Measurements from ENCODE around the gene ABCA7.
A peak's percentile ranks its signal among the peaks of the same experiment; 100 is the strongest.
"Not testable (repeated sequence)": the region's sequence is repeated elsewhere in the genome, so short reads cannot be mapped to it uniquely, and the experiment has no call there.

Gene ABCA7

GRCh38 chr19:1105008-1105872 is 65.3 kb downstream of the ABCA7 start:
- DNase-seq (ENCODE audit: low read depth in 2 of 2), result no peak

- DNase-seq (ENCODE audit: low read depth in 2 of 2), result no peak
Observed at GRCh38 chr19:1105873-1106840, 66.2 kb downstream of the ABCA7 start.

- no peak for DNase-seq (ENCODE audit: low read depth in 2 of 2)
Observed at GRCh38 chr19:1106841-1107660, 67.1 kb downstream of the ABCA7 start.

DNA sequence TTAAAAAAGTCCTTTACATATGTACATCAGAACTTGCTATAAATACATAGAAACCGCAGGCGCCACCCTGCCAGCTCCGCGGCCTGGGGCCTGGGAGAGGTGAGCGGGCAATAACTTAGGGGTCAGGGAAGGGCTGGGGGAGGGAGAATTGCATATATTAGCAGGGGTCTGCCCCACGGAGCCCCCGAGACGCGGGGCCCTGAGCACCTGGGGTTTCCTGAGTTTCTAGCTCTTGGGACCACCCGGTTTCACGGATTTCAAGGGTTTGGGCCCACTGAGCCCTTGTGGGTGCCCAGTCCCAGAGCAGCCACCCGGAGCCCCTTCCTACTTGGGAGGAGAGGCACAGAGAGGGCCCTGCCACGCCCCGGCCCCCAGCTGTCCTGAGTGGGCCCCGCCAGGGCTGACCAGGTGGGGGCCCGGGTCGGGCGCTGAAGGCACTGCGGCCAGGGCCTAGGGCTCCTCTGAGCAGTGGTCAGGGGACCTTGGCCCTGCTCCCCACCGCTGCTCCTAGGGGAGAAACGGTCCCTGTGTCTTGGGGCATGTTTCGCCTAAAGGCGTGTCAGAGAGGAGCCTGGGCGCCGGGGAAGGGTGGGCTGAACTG is 67.9 kb downstream of the ABCA7 start:
- DNase-seq (ENCODE audit: low read depth in 2 of 2), result no peak

- DNase-seq (ENCODE audit: low read depth in 2 of 2), result no peak
Observed at GRCh38 chr19:1108291-1109031, 68.6 kb downstream of the ABCA7 start.

DNA sequence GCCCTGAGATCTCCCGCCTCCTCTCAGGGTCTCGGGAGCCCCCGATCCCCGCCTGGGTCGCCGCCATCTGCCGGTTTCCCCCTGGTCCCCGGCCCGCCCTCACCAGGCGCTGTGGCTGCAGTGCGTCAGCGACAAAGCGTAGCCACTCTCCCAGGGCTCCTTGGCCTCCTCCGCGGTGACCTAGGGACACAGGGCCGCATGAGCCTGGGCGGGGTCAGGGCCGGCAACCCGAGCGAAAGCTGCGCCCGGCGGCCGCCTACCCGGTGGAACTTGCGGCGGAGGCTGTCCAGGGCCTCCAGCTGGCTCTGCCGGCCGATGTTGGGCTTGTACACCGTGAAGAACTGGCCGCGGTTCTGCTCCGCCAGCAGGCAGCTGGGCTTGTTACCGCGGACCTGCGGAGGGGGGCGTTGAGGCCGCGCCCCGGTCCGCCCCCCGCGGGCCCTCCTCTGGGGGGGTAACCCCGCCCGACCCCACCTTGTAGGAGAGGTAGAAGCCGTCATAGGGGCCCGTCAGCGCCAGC is 69.2 kb downstream of the ABCA7 start:
- no peak for DNase-seq (ENCODE audit: low read depth in 2 of 2)

DNA sequence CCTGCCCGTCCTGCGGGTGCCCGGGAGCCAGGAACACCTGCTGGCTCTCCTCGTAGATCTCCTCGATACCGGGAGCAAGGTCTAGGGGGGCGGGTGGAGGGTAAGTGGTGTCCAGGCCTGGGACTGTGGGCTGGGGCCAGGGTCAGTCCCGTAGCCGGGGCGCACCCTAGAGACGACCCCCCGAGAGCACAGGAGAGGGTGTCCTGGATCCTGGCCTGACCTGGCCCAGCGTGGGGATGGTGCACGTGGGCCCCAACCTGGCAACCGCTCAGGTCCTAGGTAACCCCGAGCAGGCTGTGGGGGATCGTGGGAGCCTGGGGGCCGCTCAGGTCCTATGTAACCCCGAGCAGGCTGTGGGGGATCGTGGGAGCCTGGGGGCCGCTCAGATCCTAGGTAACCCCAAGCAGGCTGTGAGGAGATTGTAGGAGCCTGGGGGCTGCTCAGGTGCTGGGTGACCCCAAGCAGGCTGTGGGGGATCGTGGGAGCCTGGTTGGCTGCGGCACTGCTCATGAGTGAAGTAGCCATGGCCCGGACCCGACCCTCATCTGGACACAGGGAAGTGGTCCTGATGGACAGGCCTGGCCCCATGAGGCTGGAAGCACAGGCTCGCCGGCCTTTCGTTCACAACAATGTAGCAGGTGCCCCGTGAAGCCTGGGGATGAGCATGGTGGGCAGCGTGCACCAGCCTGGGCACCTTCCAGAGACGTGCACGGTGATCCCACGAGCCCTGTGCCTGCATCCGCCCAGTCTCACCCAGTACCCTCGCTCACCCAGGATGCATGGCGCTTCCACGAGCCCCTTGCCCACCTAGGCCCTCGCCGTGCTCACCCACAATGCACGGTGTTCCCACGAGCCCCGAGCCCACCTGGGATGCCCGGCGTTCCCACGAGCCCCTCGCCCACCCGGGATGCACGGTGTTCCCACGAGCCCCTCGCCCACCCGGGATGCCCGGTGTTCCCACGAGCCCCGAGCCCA is 70.1 kb downstream of the ABCA7 start:
- no peak for DNase-seq (ENCODE audit: low read depth in 2 of 2)

DNA sequence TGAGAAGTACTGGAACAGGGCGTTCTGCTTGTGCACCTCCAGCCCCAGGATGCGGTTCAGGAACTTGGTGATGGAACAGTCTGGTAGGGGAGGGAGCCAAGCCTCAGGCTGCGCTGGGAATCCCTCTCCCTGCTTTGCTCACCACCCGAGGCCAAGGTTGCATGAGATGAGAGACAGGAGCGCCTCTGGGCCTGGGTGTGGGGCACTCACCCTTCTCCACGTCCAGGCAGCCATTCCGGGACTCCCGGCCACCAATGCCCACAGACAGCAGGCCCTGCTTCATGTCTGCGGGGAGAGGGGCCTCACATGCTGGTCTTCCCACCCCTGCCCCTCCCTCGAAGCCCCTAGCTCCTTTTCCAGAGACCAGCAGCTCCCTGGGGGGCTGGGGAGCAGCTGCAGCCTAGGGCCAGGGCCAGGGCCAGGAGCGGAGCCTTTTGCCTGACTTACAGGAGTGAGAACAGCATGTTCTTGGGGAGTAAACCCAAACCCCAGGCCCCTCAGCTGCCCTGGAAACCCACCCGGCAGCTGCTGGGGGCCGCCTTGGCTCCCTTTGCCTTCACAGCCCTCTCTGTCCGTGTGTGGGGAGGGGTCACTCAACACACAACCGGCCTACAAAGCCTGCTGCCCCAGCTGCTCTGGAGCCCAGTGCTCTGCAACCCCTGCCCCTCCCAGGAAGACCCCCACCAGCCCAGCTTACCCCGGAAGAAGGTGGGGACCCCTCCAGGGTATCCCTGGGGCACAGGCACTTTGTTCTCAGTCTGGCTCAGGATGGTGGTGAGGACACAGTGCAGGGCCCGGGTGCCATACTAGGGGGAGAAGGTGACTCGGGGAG is 71.1 kb downstream of the ABCA7 start:
- no peak for DNase-seq (ENCODE audit: low read depth in 2 of 2)

DNA sequence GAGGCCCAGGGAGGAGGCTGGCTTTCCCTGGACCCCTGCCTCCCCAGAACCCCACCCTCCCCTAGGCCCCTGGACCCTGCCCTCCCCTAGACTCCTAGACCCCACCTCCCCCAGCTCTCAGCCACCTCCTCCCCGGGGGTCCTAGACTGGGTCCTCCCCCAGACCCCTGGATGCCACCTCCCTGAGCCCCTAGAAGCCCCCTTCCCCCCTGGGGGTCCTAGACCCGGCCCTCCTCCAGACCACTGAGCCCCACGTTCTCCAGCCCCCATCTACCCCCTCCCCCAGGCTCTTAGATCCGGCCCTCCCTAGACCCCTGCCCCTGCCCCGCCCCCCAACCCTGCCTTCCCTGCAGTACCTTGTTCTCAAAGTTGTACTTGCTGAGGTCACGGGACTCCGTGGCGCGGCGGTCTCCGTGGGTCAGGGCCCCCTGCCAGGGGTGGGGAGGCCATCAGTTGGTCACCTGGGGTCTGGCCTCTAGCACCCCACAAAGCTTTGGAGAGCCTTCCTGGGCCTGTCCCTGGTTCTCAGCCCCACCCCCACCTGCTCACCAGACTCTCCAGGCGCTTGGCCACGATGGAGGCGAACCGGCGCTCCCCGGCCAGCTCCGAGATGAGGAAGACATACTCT is 71.8 kb downstream of the ABCA7 start:
- no peak for DNase-seq (ENCODE audit: low read depth in 2 of 2)

- no peak for DNase-seq (ENCODE audit: low read depth in 2 of 2)
Observed at GRCh38 chr19:1112268-1113029, 72.5 kb downstream of the ABCA7 start.

DNA sequence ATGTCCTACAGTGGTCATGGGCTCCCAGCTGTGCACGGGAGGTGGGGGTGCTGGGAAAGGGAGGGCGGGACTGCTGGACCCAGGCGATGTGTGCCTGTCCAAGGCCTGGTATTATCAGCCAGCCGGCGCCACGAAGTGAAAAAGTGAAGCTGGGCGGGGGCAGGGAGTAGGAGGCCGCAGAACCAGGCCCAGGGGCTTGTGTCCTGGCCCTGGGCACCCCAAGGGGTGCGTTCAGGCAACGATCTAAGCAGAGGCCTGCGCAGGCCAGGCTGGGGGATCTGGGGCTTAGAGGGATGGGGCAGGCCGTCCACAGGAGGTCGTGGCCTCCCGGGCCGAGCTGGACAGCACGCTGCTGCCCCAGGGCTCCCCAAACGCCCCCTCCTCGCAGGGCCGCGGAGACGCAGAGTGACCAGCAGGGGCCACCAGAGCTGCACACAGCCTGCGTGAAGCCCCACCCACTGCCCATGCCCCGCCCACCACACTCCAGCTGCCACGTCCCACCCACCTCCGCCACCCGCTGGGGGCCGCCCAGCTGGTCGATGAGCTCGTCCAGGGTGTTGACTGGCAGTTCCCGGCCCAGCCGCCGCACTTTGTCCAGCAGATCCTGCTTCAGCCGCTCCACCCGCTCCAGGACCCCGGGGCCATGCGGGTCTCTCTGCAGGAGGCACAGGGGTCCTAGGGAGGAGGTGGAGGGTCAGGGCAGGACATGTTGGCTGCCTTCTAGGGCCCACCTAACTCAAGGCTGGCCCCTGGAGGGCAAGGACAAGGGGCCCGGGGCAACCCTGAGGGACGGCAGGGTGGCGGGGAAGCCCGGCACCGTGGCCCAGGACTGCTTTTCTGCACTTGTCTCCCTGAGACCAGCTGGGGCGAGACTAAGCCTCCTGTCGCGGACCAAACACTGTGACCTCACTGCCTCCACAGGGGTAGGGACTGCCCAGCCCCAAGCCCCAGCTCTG is 73.4 kb downstream of the ABCA7 start:
- DNase-seq (ENCODE audit: low read depth in 2 of 2), result peak; percentile 70 to 81

DNA sequence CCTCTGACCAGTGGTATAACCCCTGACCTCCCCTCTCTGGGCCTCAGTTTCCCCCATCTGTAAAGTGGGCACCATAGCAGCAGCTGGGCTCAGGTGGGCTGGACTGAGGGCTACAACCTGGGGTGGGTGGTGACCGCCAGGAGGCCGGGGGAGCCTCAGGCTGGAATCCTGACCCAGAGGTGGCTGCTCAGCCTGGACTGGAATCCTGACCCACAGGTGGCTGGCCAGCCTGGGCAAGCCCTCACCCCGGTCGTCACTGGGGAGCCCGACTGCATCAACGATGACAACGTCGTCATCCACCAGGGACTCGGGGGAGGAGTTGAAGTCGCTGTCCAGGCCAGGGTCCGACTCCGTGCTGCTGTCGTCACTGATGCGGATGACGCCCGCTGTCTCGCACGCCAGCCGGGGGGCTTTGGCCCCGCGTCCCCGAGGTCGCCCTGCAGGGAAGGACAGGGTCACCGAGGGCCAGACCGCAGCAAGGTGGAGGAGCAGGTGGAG is 74.1 kb downstream of the ABCA7 start:
- no peak for DNase-seq (ENCODE audit: low read depth in 2 of 2)

- DNase-seq (ENCODE audit: low read depth in 2 of 2), result not testable (repeated sequence)
Observed at GRCh38 chr19:1114728-1115127, 74.8 kb downstream of the ABCA7 start.
